NCI-H524 treated with DMSO at 0.1 percent for 48 hours (cell line): ENCODE measurements around the gene HSD17B7.
"Not testable (repeated sequence)": the region's sequence is repeated elsewhere in the genome, so short reads cannot be mapped to it uniquely, and the experiment has no call there.

Experiments used
- DNase-seq: peaks from one replicate; lab custom pipeline; 2025; lab: John Stamatoyannopoulos, UW

The HSD17B7 gene, protein sequence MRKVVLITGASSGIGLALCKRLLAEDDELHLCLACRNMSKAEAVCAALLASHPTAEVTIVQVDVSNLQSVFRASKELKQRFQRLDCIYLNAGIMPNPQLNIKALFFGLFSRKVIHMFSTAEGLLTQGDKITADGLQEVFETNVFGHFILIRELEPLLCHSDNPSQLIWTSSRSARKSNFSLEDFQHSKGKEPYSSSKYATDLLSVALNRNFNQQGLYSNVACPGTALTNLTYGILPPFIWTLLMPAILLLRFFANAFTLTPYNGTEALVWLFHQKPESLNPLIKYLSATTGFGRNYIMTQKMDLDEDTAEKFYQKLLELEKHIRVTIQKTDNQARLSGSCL

GRCh38 chr1:162790303-162790984, at the start of gene HSD17B7:
Gene HSD17B7 (plus strand): TSS chr1:162790702. CDS start chr1:162790801, 99 bp downstream.
- peak; percentile 68 for DNase-seq

DNA sequence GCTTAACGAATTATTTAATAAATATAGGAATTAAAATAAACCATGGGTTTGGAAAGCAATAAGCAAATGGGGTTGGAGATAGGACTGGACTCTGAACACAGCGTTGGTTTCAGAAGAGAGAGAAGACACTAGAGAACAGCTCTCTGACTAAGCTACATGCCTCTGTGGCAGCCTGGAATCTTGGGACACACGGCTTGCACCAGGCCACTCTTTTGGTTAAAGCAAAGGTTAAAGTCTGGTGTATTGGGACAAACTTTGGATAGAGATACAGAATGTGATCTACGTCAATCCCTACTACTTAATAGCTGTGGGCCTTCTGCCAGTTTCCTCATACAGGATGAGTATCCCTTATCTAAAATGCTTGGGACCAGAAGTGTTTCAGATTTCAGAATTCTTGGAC, 49.7 kb upstream of the HSD17B7 start:
- DNase-seq = no peak

DNA sequence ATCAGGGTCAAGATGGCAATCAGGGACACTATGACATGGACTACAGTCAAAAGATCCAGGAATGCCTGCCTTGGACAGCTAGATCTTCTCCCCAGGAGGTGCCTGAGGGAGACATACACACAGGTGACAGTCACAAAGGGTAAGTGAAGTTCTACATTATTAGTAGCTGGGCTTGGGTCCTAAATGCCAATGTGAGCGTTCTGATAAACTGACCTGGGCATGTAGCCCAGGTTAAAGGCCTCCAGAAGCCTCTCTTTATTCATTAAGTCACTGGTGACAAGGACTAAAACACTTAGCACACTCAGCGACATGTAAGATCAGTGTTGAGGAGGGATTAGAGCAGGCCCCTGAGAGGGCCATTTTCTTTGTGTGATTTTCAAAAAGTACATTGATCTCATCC, 48.9 kb upstream of the HSD17B7 start:
- no peak for DNase-seq

DNA sequence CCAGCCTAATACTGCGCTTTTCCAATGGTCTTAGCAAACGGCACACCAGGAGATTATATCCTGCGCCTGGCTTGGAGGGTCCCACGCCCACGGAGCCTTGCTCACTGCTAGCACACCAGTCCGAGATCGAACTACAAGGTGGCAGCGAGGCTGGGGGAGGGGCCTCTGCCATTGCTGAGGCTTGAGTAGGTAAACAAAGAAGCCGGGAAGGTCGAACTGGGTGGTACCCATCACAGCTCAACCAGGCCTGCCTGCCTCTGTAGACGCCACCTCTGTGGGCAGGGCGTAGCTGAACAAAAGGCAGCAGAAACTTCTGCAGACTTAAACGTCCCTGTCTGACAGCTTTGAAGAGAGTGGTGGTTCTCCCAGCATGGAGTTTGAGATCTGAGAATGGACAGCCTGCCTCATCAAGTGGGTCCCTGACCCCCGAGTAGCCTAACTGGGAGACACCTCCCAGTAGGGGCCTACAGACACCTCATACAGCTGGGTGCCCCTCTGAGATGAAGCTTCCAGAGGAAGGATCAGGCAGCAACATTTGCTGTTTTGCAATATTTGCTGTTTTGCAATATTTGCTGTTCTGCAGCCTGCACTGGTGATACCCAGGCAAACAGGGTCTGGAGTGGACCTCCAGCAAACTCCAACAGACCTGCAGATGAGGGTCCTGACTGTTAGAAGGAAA, 44.1 kb upstream of the HSD17B7 start:
- DNase-seq = not testable (repeated sequence)

- no peak for DNase-seq
Measured at GRCh38 chr1:162753001-162753658, 37.4 kb upstream of the HSD17B7 start.

GRCh38 chr1:162753998-162754585, 36.4 kb upstream of the HSD17B7 start:
- no peak for DNase-seq

DNA sequence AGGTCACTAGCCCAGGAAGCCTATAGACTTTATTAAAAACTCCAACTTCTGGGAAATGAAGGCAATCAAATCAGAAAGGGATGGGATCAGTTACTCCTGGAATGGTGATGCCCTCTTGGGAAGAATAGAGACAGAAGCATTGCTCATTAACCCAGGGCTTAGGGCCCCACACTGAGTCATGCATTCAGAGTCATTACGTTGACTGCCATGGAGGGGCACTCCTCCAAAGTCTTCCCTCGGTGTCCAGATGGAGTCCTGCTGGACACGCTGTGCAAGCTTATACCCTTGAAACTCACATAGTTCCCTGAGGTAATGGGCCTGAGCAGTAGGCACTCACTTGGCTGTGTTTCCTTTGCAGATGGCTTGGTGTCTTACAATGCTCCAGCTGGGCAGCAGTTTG, 35.2 kb upstream of the HSD17B7 start:
- no peak for DNase-seq

DNA sequence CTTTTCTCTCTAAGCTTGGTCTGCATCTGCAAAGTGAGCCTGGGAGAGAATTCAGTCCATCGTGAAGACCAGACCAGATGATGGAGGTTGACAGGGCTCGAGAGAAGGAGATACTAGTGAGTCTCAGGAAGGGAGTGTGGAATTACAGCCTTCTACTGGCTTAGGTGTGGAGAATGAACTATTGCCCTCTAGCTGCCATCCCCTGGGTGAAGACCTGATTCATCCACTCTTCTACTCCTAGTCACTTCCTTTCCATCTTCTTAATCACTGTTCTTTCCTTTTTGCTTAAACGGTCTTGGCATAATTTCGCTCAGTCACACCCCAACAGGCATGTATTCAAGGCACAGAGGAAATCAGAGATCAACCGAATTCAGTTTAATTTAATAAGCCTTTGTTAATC, 34.0 kb upstream of the HSD17B7 start:
- no peak for DNase-seq

DNA sequence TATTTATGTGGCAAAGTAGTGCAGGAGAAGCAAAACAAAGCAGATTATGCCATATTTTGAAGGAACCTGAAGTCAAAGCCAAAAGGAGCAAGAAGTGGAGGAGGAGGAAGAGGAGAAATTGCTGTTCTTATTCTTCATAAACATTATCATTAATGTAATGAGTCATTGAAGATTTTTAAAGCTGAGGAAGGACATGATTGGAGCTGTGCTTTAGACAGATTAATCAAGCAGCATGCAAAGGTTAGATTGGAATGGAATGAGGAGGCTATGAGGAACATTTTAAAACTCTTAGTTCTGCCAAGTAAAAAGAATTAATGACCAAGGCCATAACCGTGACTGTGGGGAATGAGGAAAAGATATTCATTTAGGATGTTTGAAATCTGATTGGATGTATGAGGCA, 33.0 kb upstream of the HSD17B7 start:
- no peak for DNase-seq

- DNase-seq = no peak
Measured at GRCh38 chr1:162765788-162766187, 24.7 kb upstream of the HSD17B7 start.

DNA sequence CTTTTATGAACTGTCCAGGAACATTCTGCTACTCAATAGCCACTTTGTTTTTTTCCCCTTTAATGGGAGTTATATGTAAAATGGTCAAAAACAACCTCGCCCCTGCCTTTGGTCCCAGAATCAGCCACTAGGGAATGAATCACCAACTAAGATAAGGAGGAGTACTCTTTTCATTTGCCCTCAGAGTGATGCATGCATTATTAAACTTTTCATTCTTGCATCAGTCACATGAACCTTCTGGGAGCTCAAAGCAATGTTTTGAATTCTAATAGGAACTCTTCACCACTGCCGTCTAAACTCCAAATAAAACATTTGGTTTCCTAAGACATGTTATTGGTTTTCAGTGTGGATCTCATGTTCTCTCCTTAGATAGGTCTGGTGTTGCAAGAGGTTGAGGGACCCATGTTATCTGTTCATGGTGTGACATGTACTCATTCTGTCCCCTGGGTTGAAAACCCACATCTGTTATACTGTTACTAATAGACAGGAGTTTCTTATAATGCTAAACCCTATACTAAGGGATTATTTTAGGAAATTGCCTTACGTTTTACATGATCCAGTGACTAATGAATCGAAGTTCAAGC, 17.8 kb upstream of the HSD17B7 start:
- DNase-seq = no peak

GRCh38 chr1:162774007-162774406, 16.5 kb upstream of the HSD17B7 start:
- DNase-seq = no peak

GRCh38 chr1:162779043-162779442, 11.5 kb upstream of the HSD17B7 start:
- DNase-seq = no peak

DNA sequence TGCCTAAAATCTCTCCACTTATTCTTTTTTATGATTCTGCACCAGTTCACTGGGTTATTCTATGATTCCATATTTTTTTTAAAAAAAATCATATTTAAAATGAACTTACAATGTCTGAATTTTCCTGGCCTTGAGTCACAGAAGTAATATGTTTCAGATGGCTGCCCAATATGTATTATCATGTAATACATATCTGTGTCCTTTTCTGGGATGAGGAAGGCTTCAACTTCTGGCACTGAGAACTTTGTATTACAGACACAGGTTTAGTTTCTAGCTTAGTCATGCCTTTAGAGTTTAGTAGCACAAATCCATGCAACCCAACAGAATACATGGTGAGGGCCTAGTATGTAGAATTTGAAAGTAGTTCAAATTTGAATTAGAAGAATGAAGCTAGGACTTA, 7.8 kb upstream of the HSD17B7 start:
- DNase-seq = no peak

DNA sequence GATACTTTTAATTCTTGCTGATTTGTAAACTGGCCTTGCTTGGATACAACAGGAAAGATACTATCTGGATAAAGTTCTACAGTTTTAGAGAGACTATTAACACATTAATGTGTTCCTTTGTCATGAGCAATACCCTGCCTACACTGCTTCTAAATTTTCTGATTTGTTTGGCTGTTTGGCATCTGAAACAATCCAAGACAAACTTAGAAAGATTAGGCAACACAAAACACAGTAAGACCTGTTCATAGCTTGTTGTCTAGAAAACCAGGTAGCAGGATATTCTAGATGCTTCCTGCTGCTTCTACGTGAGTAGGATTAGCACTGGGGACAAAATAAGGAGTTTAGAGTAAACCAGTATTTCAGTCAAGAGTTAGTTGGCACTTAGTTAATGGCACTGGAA, 5.6 kb upstream of the HSD17B7 start:
- DNase-seq = not testable (repeated sequence)

- DNase-seq = not testable (repeated sequence)
Measured at GRCh38 chr1:162788783-162789182, 1.7 kb upstream of the HSD17B7 start.

GRCh38 chr1:162790985-162791357, 469 bp downstream of the HSD17B7 start:
- not testable (repeated sequence) for DNase-seq

DNA sequence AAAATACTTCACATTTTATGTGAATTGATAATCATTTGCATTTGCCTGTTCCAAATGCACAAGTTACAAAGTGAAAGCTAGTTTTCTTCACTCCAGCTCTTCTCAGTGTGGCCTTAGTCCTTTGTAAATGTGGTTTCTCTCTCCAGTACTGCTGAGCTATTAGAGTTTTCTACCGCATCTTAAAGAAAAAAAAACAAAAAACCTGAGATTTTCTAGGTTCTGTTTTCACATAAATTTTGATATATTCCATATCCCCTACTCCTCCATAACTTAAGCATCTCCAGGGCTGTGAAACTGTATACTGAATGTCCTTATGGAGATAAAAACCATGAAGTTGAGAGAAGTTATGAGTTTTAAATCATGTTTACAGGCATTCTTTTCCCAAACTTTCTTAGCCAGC, 3.8 kb downstream of the HSD17B7 start:
- not testable (repeated sequence) for DNase-seq

DNA sequence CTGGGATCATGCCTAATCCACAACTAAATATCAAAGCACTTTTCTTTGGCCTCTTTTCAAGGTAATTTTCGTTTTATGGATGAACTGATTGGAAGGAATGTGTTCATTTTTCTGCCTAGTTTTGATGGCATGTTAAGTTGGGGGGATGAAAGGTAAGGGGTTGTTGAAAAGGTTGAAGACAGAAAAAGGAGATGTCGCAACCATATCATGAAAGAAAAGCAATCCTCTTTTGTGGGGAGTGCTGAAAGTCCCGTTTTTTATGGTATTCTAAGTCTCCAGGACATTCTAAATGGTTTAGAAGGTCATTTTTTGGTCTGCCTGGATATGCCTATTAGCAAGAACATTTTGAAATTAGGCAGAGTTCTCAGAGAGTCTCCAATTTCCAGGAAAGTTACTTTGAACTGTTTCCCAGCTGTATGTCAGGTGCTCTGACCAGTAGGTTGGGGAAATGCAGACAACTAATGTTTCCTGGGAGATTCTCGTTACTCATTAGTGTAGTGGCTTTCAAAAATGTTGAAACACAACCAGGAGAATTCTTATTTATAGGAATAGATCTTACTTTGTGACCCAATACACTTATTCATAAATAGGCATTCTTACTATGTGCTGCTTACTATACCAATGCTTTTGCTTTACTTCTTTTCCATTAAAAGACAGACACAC, 6.2 kb downstream of the HSD17B7 start:
- not testable (repeated sequence) for DNase-seq

DNA sequence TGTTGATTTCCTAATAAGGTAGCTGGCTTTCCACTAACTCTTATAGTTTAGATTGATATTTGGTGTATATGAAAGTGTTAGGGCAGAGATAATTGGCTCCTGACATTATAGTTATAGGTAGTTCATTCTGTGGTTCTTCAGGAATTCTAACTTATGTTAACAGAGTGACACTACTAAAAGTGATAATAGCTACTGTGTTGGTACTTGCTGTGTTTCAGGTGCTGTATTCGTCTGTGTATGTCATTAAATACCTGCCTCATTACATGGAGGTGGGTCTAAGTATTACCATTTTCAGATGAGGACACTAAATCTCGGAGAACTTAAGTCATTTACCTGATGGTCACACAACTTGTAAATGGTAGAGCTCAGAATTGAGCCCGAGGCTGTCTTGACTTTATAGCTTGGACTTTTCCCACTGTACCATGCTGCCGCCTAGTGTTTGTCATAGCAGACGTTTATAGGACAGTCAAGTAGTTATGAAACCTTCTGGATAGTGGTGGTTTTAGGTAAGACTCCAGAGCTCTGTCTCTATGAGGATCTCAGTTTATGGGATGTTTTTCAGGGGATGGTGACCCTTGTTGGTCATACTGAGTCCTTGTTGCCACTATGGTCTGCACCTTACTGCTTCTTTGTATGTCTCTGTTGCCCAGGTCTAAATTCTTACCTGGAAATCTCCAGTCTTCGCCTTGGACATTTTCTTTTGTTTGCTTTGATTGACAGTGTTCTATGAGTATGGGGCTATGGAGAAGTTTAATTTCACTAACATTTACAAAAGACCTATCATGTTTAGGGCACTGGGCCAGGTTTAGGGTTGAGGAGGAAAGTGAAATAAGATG, 9.7 kb downstream of the HSD17B7 start:
- DNase-seq = peak; percentile 9
